Germinal center (tissue), 1 donor: ENCODE measurements around the gene RIC3.
A peak's percentile ranks its signal among the peaks of the same experiment; 100 is the strongest.

Experiments used
- DNase-seq: peaks from one replicate; pipeline ENCODE4 v3.0.0; 2012; ENCODE audit warnings: mixed read lengths, low spot score

The RIC3 gene, protein sequence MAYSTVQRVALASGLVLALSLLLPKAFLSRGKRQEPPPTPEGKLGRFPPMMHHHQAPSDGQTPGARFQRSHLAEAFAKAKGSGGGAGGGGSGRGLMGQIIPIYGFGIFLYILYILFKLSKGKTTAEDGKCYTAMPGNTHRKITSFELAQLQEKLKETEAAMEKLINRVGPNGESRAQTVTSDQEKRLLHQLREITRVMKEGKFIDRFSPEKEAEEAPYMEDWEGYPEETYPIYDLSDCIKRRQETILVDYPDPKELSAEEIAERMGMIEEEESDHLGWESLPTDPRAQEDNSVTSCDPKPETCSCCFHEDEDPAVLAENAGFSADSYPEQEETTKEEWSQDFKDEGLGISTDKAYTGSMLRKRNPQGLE

DNA sequence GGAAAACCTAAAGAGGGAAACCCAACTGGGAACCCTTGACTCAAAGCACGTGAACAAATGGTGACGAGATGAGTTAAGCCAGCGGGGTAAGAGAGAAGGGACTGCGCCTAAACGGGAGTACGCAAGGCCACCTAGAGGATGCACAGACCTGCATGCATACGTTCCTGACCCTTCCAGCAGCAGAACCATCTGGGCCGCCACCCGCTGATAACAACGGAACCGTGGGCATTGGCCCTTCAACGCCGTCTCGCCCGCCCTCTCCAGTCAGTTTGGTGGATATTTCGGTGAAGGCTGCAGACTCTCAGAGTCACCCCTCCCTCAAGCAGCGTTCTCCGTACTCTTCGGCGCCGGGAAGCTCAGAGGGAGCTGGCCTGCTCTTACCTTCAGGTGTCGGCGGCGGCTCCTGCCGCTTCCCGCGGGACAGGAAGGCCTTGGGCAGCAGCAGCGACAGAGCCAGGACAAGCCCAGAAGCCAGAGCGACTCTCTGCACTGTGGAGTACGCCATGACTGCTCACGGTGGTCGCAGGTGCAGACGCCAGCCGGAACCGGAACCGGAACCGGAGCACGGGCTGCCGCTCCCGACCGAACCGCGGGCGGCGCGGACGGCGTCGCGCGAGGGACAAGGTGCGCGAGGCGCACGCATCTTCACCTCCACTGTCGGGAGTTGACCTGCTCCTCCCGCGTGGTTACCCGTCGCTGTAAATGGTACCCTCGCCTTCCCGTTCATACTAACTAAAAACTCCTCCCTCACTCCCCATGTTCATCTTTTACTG is at the start of gene RIC3:
Gene RIC3, minus strand, starts transcription at position 541 of the 773 bp plus-strand sequence. Its CDS starts 36 bp downstream, at position 505.
- DNase-seq = peak; percentile 39

DNA sequence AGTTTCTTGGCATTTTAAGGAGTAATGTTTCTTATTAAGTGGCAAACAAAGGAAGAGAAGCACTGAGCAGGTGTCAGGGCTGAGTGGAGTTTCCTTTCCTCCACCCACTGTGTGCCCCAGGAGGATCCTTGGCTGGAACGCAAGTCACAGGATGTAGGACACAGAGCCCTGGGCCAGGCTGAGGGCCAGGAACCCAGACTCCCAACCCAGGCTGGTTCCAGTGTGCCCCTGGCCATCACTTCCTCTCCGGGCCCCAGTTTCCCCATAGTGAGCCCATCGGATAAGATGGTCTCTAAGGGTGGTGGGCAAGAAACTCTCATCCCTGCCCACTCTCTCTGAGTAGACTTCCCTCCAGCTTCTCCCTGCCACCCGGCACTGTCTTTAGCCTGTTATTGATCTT is 49.6 kb upstream of the RIC3 start:
- DNase-seq = no peak

DNA sequence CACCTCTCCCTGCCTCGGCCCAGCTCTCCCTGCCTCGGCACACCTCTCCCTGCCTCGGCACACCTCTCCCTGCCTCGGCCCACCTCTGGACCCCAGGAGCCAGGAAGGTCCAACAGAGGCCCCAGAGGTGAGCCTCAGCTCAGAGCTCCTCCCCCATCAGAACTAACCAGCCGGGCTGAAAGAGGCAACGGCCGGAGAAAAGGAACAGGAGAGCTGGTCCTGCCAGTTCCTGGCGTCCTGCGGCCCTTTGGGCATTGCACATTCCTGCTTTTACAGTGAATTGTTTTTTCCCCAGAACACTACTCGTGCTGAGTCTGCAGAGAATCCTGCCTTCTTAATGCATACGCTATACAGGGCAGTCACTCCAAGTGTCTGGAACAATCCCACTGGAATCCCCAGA is 49.1 kb upstream of the RIC3 start:
- no peak for DNase-seq

GRCh38 chr11:8217136-8217535 is 48.3 kb upstream of the RIC3 start:
- DNase-seq = no peak

DNA sequence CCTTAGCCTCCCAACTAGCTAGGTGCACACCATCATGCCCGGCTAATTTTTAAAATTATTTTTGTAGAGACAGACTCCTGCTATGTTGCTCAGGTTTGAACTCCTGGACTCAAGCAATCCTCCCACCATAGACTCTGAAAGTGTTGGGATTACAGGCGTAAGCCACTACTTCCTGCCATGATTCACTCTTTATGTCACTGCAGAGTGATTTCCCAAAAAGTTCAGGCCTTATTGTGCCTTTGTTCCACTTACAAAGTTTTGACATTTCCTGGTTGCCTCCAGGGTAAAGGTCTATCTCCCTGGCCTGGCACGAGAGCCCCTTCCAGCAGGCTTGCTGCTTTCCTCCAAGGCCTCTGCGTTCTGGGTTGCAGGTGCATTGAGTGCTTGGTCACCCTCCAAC is 44.6 kb upstream of the RIC3 start:
- DNase-seq = no peak

GRCh38 chr11:8209208-8209807 is 40.5 kb upstream of the RIC3 start:
- peak; percentile 28 for DNase-seq

DNA sequence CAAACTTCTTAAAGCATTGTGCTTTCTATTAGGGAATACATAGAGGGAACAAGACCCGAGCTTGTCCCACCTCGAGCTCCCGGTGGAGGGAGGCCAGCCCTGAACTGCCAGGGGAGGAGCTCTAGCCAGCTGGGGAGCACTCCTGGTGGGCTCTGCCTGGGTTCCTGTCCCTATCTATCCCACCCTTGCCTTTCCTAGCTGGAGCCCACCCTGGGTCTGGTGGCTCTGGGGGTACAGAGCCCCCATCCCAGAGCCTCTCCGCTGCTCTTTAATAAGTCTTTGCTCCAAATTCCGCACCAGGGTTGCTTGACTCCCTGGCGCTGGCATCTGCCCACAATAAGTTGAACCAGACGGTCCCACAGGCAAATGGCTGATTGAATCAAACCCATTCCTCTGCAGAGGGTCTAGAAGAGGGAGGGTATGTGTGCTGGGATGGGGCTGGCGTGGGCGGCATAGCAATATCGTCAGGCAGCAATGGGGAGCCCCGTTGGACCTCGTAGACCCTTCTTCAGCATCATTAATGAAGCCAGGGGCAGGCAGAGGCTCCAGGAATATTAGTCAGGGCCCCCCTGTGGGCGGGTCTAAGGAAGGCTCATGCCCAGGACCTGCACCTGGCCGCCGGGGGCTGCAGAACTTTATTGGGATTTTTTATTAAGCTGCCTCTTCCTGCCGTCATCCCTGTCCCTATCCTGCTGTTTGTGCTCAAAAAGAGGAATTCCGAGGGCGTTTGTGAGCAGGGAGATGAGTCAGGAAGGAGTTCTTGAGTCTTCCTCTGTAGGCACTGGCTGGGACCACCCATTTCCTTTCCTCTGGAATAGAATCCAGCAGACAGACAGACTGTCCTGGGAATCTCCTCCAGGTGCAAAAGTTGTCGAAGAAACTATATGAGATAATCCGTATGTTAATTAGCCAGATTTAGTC is 38.5 kb upstream of the RIC3 start:
- no peak for DNase-seq

DNA sequence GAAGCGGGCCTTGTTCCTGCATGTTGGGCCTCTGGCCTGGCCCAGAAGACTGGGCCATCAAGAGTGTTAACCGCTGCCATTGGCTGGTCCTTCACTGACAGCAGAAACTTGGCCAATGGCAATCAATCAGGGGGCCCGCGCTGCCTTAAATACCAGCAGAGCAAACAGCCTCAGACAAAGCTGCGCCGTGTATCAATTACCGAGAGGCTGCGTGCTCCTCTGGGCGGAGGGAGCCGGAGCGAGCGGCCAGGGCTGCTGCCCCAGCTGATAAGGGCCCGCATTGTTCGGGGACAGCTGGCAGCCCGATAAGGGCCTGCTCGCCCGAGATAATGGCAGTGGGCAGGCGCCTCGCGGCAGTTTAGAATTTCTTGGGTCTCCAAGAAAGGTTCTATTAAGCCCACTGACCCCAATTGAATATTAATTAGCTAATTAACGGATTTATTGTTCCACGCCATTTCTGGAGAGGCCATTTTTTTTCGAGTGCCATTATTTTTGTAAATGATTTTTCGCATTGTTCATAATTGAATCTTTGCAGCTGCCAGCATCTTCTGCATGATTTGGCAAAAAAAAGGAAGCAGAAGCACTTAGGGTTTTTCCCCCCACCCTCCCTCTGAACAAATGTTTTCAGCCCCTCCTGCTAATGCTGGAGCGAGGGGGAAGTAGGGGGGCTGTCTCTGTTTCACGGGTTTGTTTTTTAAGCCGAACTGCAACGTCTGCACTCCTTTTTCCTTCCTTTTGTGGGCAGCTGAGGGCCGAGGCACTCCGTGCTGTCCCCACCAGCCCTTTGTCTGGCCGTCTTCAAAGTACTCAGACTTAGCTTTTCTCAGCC is 37.6 kb upstream of the RIC3 start:
- no peak for DNase-seq

DNA sequence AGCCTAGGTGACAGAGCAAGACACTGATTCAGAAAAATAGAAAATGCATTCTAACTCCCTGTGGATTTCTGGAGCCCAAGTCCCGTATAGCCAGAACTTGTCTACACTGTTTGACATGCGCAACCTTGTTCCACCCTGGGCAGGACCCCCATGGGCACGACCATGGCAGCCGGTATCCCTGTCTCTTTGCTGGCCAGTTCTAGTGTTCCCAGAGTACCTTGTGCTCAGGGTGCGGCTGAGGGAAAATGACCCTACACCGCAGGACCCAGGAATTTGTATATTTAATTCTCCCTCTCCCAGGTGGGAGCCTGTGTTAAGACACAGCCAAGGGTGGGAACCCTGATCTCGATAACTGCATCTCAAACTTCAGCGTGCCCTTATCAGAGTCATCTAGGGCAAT is 36.7 kb upstream of the RIC3 start:
- DNase-seq = no peak

GRCh38 chr11:8204596-8204995 is 35.8 kb upstream of the RIC3 start:
- DNase-seq = no peak

DNA sequence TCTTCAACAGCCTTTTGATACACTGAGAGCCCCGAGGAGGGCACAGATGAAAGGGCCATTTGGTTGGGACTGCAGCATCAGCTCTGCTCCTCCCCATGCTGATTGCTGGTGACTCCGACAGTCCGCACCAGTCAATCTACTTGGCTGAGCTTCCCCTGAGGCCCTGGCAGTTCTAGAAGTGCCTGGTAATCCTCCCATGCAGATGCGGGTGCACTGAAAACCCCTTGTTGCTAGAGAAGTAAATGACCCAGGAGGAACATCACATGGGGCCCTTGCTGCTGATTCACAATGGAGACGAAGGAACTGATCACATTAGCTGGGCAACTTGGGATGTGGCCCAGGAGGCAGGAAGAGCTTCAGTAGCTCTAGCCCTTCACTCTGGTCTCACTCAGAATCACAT is 35.2 kb upstream of the RIC3 start:
- DNase-seq = no peak

DNA sequence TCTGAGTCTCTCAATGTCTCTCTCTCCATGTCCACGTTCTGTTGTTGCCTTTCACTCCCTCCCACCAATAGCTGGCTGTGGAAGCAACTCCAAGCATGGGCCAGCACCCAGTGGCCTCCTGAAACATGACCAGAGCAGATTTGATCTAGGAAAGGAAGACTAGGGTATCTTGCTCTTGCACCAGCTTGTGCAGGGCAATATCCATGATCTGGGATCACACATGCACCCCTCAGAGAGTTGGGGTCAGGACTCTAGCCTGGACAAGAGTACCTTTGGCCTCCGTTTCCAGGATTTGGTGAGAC is 34.5 kb upstream of the RIC3 start:
- DNase-seq = no peak

- no peak for DNase-seq
Measured at GRCh38 chr11:8202516-8203413, 33.9 kb upstream of the RIC3 start.

- peak; percentile 30 for DNase-seq
Measured at GRCh38 chr11:8201644-8202365, 33.0 kb upstream of the RIC3 start.

GRCh38 chr11:8199676-8200075 is 30.9 kb upstream of the RIC3 start:
- DNase-seq = no peak

DNA sequence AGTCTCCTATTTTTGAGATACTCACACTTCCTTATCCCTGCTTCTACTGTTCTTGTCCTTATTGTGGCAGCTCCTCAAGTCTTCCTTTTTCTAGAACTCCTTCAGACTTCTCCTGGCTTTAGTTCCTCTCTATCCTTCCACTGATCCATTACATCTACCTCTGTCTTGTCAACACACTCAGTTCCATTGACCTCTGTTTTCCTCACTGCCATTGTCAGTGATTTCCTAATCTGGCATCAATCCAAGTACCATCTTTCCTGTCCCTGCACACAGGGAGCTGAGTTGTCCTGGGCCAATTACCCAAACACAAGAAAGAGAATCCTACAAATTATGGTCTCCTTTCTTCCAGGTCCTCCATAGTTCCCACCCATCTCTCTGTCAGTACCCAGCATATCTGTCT is 27.9 kb upstream of the RIC3 start:
- DNase-seq = no peak

DNA sequence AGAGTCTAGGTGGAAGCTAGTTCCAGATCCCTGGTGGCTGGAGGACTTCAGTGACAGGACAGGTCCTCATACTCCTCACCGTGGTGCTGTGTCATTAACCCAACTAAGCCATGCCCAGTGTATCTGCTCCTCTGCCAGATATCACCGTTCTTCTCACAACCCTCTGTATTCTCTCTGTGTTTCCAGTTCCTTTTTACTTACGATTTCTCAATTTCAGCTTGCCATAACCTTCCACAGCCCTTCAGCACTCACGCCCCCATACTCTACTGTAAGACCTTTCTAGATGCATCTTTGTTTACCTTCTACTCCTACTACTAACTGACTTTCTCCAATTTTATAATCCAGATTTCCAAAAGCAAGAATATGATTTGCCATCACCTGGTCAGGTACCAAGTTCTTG is 26.1 kb upstream of the RIC3 start:
- no peak for DNase-seq

GRCh38 chr11:8192896-8193209 is 24.0 kb upstream of the RIC3 start:
- no peak for DNase-seq

GRCh38 chr11:8192016-8192895 is 23.4 kb upstream of the RIC3 start:
- peak; percentile 69 for DNase-seq
